ENCODE results near the gene SEMA5A.
"Not testable (repeated sequence)": the region's sequence is repeated elsewhere in the genome, so short reads cannot be mapped to it uniquely, and the experiment has no call there.

Gene SEMA5A

DNA sequence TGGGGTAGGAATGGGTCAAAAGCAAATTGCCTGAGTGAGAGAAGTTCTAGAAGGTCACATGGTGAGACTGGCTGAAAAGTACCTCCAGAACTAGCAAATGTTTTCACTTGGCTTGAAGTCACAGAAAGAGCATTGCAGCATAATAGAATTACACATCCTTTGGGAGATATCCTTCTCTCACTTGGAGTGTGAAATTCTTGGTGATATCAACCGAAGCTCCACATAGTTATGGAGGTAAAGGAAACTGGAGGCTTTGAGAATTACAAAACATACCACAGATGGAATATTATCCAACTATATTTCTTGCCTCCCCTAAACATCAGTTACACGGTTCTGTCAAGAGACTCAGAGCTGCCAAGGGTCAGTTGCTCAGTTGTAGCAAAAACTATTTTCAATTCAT is 182.4 kb downstream of the SEMA5A start:
- no peak for DNase-seq (ENCODE audit: low read depth in 2 of 3, low spot score in 2 of 3)

DNA sequence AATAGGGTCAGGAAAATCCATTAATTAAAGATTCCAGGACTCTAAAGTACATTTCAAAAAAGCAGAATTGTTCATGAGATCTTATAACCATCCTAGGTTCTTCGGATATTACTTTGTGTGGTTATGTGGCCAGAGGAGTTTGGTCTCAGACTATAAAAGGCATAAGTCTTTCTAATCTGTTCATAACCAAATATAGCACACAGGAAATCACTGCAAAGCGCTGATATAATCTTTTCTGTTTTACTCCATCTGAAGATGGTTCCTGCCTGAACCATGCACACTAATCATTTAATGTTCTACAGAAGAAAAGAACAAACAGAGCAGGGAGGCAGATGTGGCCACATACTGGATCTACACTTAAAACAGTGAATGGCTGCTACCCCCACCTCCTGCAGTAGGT is 182.8 kb downstream of the SEMA5A start:
- DNase-seq (ENCODE audit: low read depth in 2 of 3, low spot score in 2 of 3) = no peak

DNA sequence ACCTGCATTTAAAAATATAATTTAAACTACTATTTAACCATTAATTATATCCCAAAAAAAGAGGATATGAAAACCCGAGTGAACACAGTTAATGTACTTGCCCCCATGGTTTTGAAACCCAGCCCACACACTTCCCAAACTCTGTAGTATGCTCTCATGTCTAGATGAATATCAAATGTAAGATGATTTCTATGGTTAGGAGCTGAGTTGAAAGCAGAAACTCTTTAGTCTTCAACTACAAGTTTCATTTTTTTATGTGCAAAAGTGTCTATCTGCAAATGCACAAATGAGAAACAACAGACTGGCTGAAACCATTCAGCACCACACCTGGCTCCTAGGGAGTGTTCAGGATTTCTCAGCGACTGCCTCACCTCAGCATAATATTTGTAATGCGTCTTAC is 183.3 kb downstream of the SEMA5A start:
- no peak for DNase-seq (ENCODE audit: low read depth in 2 of 3, low spot score in 2 of 3)

DNA sequence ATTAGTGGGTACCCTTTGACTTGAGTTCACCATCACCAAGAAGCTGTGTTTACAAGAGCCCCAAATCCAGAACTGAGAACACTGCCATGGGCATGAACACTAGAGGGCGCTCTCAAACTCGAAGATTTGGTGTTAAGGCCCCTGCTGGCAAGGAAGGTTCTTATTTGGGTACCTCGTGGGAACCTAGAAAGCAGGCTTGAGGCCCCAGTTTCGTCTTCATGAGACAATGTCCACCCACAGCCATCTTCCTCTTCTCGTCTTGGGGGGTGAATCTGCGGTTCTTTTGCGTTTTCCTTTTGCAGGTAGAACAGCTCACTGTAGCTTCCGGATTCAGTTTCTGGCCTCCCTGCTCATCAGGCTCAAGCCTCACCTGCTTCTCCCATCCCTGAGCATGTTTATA is 184.0 kb downstream of the SEMA5A start:
- DNase-seq (ENCODE audit: low read depth in 2 of 3, low spot score in 2 of 3) = peak in 1 of 3 experiments; percentile 16

DNA sequence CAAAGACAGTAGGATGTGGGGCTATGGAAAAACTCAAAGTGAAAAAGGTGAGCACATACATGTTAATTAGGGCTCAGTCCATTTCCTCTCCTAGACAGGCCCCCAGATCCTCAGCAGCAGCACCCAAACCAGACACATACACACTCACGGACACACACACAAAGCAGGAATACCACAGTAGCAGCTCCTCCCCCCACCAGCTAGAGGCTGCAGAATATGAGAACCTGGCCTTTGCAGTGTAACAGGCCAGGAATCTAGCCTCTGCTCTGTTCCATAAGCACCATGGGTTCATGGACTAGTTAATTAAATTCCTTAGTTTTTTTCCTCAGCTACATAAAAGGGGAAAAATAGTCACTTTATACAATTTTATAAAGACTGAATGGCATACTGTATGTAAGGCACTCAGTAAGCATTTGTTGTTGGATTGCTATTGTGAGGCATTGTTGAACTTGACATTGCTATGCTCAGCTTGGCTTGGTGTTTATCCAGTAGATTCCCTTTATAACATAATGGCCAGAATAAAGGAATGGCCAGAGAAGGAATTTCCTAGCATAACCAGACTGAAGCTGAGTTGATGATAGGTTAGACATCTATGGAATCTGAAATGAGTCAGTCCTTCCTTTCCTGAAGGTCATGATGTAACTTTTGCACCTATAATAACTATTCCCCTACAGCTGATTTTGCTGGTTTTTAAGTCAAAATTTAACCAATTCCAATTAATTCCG is 186.8 kb downstream of the SEMA5A start:
- no peak for DNase-seq (ENCODE audit: low read depth in 2 of 3, low spot score in 2 of 3)

DNA sequence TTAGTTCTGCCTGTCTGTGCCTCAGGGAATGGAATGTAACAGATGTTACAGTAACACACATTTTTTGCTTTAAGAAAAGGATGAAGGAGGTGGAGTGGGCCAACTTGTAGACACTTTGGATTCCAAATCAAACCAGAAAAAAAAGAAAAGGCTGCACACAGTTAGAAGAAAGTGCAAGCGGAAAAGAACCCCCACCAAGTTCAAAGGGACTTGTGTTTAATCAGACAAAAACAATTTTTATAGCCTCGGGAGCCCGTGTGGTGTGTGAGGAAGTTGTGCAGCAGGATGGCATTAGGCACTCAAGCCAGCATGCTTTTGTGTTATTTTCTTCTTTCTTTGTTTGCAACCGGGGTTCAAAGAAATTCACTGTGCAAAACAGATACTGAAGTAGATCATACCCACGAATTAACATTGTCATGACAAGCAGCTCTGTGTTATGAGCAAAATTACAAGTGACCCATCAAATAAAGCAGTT is 189.5 kb downstream of the SEMA5A start:
- DNase-seq (ENCODE audit: low read depth in 2 of 3, low spot score in 2 of 3) = no peak

DNA sequence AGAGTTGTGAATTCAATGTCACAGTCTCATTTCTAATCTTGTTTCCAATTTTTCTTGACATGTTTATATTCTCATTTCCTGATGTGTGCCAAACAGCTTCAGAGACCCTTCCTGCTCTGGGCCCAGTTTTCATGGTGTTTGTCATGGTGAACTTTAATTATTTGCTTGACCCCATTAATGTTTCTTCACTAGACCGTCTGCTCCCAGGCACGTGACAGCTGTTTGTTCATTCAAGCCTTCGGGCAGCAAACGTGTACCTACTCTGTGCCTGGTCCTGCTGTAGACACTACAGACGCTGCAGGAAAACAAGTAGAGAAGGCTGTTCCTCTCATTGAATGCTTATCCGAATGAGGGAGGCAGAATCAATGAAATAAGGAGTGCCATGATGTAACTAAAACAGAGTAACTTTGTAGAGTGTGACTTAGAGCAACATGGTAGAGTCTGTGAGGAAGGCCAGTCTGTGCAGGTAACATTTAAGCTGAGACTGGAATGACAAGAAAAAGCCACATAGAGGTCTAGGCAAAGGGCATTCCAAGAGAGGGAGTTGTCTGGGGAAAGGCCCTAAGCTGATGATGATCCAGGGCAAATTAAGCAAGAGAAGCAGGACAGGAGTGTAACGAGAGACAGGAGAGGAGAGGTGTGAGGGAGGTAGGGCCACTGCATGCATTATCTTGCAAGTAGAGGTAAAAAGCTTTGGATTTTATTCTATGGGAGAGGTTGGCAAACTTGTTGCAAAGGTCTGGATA is 191.4 kb downstream of the SEMA5A start:
- DNase-seq (ENCODE audit: low read depth in 2 of 3, low spot score in 2 of 3) = no peak

DNA sequence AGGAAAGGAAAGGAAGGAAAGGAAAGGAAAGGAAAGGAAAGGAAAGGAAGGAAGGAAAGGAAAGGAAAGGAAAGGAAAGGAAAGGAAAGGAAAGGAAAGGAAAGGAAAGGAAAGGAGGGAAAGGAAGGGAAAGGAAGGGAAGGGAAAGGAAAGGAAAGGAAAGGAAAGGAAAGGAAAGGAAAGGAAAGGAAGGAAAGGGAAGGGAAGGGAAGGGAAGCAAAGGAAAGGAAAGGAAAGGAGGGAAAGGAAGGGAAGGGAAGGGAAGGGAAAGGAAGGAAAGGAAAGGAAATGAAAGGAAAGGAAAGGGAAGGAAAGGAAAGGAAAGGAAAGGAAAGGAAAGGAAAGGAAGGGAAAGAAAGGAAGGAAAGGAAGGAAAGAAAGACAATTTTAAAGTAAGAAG is 192.8 kb downstream of the SEMA5A start:
- DNase-seq (ENCODE audit: low read depth in 2 of 3, low spot score in 2 of 3) = not testable (repeated sequence)

DNA sequence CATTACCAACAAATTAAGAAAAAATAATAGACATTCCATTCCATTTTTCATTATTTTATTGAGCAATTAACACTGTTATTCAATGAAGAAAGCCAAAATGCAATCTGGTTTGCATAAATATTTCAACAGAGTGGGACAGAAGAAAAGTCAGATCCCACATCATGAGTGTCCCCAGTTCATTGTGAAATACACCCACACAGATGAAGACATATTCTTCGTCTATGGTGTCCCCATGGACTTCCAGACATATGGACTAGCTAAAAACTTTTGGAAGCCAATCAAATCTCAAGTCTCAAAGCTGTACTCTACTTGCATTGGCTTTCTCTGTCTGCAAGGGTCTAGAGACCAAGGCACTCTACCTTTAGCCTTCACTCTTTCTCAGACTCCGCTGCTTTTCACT is 194.3 kb downstream of the SEMA5A start:
- DNase-seq (ENCODE audit: low read depth in 2 of 3, low spot score in 2 of 3) = no peak

DNA sequence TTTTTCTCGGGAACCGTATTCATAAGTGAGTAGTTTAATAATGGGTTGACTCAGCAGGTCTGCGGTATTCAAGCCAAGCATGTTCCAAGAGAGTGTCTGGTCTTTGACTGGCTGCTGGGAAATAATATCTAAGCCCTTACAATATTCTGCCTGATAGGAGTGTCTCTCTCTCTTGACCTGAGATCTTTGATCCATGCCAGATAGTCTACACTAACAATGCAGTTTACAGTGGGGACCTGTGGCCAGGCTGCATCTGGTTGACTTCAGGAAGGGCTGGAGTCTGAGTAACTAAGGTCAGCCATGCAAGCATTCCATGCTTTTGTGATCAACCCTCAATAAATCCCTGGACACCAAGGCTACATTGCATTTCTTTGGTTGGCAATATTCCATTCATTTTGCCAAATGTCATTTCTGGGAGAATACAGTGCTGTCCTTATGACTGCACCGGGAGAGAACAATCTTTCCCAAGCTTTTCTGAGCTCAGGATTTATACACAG is 195.5 kb downstream of the SEMA5A start:
- no peak for DNase-seq (ENCODE audit: low read depth in 2 of 3, low spot score in 2 of 3)

DNA sequence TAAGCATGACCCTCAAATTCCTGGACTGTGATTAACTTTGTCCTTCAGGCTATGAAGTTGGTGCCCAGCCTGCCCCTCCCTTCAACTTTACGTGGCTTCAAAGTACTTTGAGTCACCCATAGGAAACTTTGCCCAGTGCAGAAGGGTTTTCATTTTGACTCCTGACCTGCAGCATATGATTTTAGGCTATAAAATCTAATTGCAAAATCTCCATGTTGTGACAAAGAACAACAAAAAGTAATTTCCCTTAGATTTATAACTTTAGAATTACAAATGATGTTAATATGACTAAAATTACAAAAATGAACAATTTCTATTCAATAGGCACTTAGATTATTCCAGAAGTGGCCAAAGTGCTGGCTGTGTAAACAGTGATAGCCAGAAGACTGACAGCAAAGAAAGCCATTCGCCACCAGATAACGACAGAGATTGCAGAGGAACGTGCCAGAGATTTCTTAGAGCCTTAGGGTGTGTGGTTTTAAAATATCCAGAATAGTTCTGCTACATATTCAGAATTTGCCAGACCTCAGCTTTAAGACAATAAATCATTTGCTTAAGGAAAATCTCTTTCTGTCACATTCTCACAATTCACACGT is 197.4 kb downstream of the SEMA5A start:
- no peak for DNase-seq (ENCODE audit: low read depth in 2 of 3, low spot score in 2 of 3)

DNA sequence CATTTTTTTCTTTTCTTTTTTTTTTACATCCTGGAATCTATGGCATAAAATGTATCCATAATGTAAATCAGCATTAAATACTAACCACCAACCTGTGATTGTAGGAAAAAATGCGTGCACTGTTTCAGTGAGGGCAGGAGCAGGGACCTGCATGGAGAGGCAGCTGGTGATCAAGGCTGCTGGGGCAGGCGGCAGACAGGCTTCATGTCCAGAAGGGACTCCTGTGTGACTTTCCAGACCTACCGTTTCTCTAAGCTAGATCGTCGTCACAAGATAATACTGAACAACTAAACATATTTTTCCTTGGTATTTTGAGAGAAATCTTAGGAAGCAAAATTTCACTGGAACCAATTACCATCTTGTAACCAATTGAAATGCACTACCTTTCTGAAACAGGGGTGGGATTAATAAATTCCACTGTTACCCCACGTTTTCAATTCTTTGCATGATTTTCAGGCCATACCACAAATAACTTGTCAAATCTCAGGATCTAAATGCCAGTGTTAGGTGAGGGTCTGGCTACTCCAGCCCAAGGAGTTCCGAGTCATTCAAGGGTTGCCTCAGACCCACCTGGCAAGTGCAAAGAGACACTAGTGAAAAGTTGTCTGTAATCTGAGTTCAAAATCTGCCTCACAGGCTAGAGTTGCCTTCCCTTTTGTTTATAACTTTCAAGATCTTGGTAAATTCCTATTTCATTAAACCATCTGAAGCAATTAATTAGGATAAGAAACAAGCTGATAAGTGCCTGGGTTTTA is 198.2 kb downstream of the SEMA5A start:
- DNase-seq (ENCODE audit: low read depth in 2 of 3, low spot score in 2 of 3) = no peak

DNA sequence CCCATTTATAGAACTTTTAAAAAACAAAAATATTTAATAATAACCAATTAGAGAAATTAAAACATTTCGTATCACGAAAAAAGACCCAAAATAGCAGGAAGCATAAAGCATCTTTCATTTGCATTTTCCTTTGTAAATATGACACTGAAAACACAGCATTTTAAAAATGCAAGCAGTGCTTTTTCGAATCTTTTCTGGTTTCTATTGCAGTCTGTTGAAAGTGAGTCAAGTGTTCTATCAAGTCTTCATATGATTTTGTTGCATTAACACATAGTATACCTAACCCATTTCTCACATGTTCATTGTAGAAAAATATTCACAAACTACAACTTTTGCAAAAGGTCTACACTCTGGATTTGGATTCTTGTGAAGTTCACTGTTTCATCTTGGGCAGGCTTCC is 198.8 kb downstream of the SEMA5A start:
- DNase-seq (ENCODE audit: low read depth in 2 of 3, low spot score in 2 of 3) = no peak

DNA sequence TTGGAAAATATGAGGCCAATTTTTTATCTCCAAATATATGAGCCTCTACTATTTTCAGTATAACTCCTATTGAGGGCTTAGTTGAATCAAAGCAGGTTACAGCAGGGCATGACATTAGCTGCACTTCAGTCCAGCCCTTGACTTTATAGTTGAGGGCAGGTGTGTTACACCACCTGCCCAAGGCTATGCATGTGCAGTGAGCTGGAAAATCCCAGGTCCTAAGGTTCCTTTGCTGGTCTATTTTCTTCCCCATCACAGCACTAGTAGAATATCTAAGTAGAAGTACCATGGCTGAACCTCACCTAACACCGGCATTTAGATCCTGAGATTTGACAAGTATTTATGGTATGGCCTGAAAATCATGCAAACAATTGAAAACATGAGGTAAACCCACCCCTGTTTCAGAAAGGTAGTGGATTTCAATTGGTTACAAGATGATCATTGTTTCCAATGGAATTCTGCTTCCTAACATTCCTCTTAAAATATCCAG is 201.1 kb downstream of the SEMA5A start:
- DNase-seq (ENCODE audit: low read depth in 2 of 3, low spot score in 2 of 3) = no peak

DNA sequence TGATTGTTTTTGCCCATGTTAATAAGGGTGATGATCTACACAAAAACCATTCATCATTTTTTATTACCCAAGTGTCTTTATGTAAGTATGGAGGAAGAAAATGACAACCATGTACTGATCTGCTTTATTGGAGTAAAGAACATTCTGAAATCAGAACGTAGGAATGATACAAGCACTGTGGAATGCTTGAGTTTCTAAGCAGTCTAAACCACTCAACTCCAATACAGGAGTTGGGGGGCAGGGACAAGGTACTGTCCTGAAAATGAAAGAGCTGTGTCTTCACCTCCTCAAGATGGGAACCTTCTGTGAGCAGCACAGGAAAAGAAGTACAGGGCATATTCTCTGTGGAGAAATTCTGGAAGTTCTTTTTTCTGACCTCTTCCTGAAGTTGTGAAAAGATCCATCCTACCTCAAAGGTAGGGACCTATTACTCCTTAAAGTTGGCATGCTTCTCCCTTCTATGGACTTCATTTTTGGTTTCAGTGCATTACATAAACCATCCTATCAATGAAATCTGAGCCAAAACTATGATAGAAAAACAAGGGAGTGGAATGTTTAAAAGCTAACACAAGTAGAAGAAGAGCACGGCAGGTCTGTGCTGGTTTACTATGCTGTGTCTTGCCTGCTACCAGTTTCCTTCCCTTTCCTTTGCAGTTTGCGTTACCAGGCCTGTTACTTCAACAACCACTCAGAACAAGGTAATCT is 202.6 kb downstream of the SEMA5A start:
- DNase-seq (ENCODE audit: low read depth in 2 of 3, low spot score in 2 of 3) = no peak

DNA sequence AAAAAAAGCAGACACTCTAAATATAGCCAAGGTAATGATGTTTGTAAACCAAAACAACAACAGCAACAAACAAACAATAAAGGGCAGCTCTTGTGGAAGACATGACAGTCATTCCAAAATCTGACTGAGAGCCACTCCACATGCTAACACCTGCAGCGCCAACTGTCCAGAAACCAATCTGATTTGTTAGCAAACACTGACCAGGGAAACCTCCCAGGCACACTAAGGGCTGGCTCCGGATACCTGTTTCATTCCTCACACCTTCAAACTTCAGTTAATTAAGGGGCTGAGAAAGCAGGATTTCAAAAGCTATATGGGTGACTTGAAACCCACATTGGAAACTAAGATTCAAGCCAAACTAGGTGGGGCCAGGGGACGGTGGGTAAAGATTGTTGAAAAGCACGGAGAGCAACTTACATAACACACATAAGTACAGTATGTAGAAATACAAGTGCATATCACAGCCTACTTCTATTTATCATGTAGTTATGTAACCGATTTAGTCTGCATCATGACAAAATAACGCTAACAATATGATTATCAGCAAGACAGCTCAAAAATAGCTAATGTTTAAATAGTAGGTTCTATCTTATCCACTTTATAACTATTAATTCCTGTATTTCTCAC is 203.6 kb downstream of the SEMA5A start:
- no peak for DNase-seq (ENCODE audit: low read depth in 2 of 3, low spot score in 2 of 3)

DNA sequence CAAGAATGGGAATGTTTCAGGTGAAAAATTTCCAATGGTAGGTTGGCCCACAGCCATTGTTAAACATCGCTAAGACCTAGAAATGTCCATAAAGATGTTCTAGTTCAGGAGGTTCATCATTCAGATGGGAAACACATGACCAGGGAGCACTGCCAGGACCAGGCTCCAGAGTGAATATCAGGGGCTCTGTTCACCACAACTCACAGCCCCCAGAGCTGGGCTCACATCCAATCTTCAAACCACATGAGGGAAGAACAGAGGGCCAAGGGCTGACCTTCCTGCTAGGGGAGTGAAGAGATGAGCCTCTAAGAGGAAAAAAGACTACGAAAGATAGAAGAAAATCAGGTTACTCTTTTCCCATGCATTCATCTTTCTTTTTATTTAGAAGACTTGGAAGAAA is 205.8 kb downstream of the SEMA5A start:
- DNase-seq (ENCODE audit: low read depth in 2 of 3, low spot score in 2 of 3) = no peak

DNA sequence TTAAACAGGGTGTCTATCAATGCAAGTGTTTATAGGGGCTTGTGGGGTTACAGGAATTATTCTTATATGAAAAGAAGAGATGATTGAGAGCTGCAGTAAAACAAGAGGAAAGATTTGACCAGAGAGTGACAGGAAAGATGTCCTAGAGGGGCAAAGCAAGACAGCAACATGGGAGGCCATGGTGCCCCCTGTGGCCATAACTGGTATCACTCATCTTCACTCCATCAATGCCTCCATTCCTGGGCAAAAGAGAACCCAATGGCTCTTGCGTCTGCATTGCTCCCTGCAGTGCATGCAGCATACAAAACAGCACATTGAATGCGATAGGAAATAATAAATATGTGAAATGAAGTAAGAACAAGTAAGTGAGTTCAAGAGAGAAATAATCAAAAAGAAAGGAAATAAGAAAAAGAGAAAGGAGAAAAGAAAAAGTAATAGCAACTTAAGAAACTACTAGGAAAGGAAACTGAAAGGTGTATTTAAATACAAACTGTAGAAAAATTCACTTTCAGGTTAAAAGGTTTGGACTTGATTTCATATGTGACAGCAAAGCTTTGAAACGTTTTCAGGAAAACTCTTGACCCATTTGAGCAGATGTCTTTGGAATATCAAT is 206.6 kb downstream of the SEMA5A start:
- no peak for DNase-seq (ENCODE audit: low read depth in 2 of 3, low spot score in 2 of 3)

DNA sequence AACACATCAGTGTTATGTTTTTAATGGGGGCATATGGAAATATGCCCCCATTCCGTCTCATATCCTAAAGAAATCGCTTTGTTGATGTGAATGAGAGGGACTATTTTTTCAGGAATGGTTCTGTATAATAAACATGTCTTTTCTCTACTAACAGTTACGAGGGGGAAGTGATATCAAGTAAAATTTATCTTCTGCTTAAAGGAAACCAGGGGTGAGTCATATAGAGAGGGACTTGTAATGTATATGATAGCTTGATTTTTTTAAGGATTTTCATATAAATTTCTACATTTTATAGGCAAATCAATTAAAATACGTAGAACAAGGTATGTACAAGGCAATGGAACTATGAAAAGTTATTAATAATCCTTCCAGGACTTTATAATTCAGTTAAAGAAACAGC is 207.1 kb downstream of the SEMA5A start:
- DNase-seq (ENCODE audit: low read depth in 2 of 3, low spot score in 2 of 3) = no peak

All from activated CD8-positive, alpha-beta memory T cell treated with anti-CD3 and anti-CD28 coated beads for 48 hours (primary cell).